DMS53 treated with DMSO at 0.1 percent for 48 hours (cell line): ENCODE measurements around the gene CHST13.

Experiments used
- DNase-seq: peaks from one replicate; lab custom pipeline; 2025; ENCODE audit not compliant: unreplicated experiment; lab: John Stamatoyannopoulos, UW

The CHST13 gene

GRCh38 chr3:126539558-126540250, 15.7 kb downstream of the CHST13 start:
- DNase-seq = no peak

- no peak for DNase-seq
Observed at GRCh38 chr3:126540342-126540849, 16.4 kb downstream of the CHST13 start.

GRCh38 chr3:126540951-126541627, 17.1 kb downstream of the CHST13 start:
- DNase-seq = no peak

- DNase-seq = no peak
Observed at GRCh38 chr3:126541628-126542339, 17.8 kb downstream of the CHST13 start.

GRCh38 chr3:126542340-126543241, 18.6 kb downstream of the CHST13 start:
- DNase-seq = no peak

GRCh38 chr3:126543457-126544061, 19.6 kb downstream of the CHST13 start:
- no peak for DNase-seq

- no peak for DNase-seq
Observed at GRCh38 chr3:126544596-126545281, 20.8 kb downstream of the CHST13 start.

- DNase-seq = no peak
Observed at GRCh38 chr3:126545544-126545943, 21.6 kb downstream of the CHST13 start.

GRCh38 chr3:126546013-126546412, 22.1 kb downstream of the CHST13 start:
- no peak for DNase-seq

- no peak for DNase-seq
Observed at GRCh38 chr3:126546549-126547239, 22.7 kb downstream of the CHST13 start.

- DNase-seq = no peak
Observed at GRCh38 chr3:126547721-126548120, 23.8 kb downstream of the CHST13 start.

GRCh38 chr3:126548556-126549466, 24.9 kb downstream of the CHST13 start:
- no peak for DNase-seq

- DNase-seq = no peak
Observed at GRCh38 chr3:126549861-126550487, 26.0 kb downstream of the CHST13 start.

GRCh38 chr3:126550488-126551051, 26.6 kb downstream of the CHST13 start:
- no peak for DNase-seq

GRCh38 chr3:126551121-126551838, 27.3 kb downstream of the CHST13 start:
- DNase-seq = no peak

- no peak for DNase-seq
Observed at GRCh38 chr3:126551839-126552687, 28.1 kb downstream of the CHST13 start.
